Measurements from ENCODE around the gene GATA6. TPM values are rescaled to one million over a fixed set of nuclear protein-coding genes. Genes with fewer than 3 reads are reported as not detected.

Gene GATA6
- total RNA-seq, 2 donors from 2014 or later: 106 to 158 TPM

DNA sequence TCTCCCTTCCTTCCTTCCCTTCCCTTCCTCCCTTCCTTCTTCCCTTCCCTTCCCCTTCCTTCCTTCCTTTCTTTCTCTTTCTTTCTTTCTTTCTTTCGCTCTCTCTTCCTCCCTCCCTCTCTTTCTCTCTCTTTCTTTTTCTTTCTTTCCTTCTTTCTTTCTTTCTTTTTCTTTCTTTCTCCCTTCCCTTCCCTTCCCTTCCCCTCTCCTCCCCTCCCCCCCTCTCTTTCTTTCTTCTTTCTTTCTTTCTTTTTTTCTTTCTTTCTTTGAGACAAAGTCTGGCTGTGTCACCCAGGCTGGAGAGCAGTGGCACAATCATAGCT, 34.8 kb downstream of the GATA6 start:
- Mint-ChIP-seq H3K4me1 (peaks cover 30% of the 10 kb centered on the region), H3K9me3 (no peaks in the 10 kb centered on the region), H3K27ac (peak overlapping the region; percentile 71), H3K27me3 (ENCODE audit: insufficient read depth) (peaks cover 12% of the 10 kb centered on the region), H3K4me3 (no peak overlapping the region), H3K36me3 (ENCODE audit: low read depth) (peaks cover 40% of the 10 kb centered on the region)
- WGBS, 2 experiments (ENCODE audit: insufficient coverage in 1 of 2, insufficient read length in 1 of 2): 86 to 100% methylated on average over 1 of the region's 1 CpG
- Histone ChIP-seq H3K4me1 (ENCODE audit: control insufficient read depth, insufficient read depth, low read length) (peaks cover 3% of the 10 kb centered on the region), H3K9ac (ENCODE audit: extremely low read depth, low read length, poor library complexity, severe bottlenecking) (no peak overlapping the region), H3K36me3 (ENCODE audit: control insufficient read depth, insufficient read depth, low read length) (peaks cover 44% of the 10 kb centered on the region), H3K27ac (ENCODE audit: low read depth, low read length) (no peak overlapping the region), H3K27me3 (ENCODE audit: control insufficient read depth, insufficient read depth, low read length, poor library complexity, severe bottlenecking) (no peaks in the 10 kb centered on the region), H3K4me3 (ENCODE audit: low read length) (no peak overlapping the region), H3K9me3 (ENCODE audit: control insufficient read depth, low read length) (no peaks in the 10 kb centered on the region)
- DNase-seq: no peak
- TF ChIP-seq, protein P1, sequence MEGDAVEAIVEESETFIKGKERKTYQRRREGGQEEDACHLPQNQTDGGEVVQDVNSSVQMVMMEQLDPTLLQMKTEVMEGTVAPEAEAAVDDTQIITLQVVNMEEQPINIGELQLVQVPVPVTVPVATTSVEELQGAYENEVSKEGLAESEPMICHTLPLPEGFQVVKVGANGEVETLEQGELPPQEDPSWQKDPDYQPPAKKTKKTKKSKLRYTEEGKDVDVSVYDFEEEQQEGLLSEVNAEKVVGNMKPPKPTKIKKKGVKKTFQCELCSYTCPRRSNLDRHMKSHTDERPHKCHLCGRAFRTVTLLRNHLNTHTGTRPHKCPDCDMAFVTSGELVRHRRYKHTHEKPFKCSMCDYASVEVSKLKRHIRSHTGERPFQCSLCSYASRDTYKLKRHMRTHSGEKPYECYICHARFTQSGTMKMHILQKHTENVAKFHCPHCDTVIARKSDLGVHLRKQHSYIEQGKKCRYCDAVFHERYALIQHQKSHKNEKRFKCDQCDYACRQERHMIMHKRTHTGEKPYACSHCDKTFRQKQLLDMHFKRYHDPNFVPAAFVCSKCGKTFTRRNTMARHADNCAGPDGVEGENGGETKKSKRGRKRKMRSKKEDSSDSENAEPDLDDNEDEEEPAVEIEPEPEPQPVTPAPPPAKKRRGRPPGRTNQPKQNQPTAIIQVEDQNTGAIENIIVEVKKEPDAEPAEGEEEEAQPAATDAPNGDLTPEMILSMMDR (conservative IDR thresholded peaks at IDR 0.05): no peak

DNA sequence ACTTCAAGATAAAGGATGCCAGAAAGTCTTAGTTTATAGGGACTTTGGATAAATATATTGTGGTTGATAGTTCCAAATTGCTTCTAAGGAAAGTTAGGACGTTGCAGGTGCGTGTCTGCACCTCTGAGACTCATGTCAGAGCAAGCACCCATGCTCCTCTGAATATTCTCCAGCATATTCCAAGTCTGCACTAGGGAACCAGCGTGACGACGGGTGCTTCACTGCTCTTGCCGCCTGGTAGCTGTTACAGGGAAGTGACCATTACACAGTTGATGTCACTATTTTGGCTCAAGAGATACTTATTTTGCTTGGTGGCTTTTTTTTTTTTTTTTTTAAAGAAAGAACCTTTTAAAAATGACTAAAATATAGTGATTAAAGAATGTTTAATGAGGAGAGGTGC, 35.6 kb downstream of the GATA6 start:
- Mint-ChIP-seq H3K4me3 (no peak overlapping the region), H3K27ac (peak overlapping the region; percentile 71), H3K4me1 (peaks cover 27% of the 10 kb centered on the region), H3K36me3 (ENCODE audit: low read depth) (peaks cover 32% of the 10 kb centered on the region), H3K9me3 (no peaks in the 10 kb centered on the region), H3K27me3 (ENCODE audit: insufficient read depth) (peaks cover 12% of the 10 kb centered on the region)
- DNase-seq: no peak
- no peak overlapping the region for H3K4me3 ChIP-seq (ENCODE audit: low read length)
- 81 to 93% methylated on average over 5 to 6 of the region's 6 CpGs for WGBS, 2 experiments (ENCODE audit: insufficient coverage in 1 of 2, insufficient read length in 1 of 2)
- no peaks in the 10 kb centered on the region for H3K27me3 ChIP-seq (ENCODE audit: control insufficient read depth, insufficient read depth, low read length, poor library complexity, severe bottlenecking)
- H3K4me1 ChIP-seq (ENCODE audit: control insufficient read depth, insufficient read depth, low read length): peaks cover 3% of the 10 kb centered on the region
- H3K36me3 ChIP-seq (ENCODE audit: control insufficient read depth, insufficient read depth, low read length): peaks cover 37% of the 10 kb centered on the region
- H3K9ac ChIP-seq (ENCODE audit: extremely low read depth, low read length, poor library complexity, severe bottlenecking): no peak overlapping the region
- H3K9me3 ChIP-seq (ENCODE audit: control insufficient read depth, low read length): no peaks in the 10 kb centered on the region
- TF ChIP-seq, protein P1 (conservative IDR thresholded peaks at IDR 0.05): no peak
- no peak overlapping the region for H3K27ac ChIP-seq (ENCODE audit: low read depth, low read length)

DNA sequence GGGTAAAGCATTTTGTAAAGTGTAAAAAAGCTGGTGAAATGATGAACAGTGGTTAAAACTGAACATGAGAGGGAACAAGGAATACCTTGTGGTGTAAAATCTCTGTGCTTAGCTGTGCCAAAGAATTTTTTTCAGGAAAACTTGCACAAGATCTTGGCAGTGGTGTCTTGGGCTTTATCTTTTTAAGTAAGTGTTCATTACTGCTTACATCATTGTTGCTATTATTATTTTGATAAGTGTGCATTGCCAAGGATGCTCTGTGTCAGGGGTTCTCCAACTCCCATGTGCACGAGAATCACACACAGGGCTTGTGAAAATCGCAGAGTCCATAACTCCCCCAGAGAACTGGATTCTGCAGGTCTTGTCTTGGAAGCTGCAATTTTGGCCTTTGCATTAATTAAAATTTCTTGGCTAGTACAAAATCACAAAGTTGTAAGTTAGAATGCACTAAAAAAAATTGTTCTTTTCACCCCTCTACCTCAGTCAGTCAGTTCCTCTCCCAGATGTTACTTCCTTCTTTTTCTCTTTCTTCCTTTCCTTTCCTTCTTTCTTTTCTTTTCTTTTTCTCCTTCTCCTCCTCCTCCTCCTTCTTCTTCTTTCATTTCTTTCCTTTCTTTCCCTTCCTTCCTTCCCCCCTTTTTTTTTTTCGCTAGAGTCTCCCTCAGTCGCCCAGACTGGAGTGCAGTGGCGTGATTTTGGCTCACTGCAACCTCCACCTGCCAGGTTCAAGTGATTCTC, 37.8 kb downstream of the GATA6 start:
- Histone ChIP-seq H3K36me3 (ENCODE audit: control insufficient read depth, insufficient read depth, low read length) (peaks cover 15% of the 10 kb centered on the region), H3K27me3 (ENCODE audit: control insufficient read depth, insufficient read depth, low read length, poor library complexity, severe bottlenecking) (no peaks in the 10 kb centered on the region), H3K9ac (ENCODE audit: extremely low read depth, low read length, poor library complexity, severe bottlenecking) (no peak overlapping the region), H3K27ac (ENCODE audit: low read depth, low read length) (no peak overlapping the region), H3K4me1 (ENCODE audit: control insufficient read depth, insufficient read depth, low read length) (no peaks in the 10 kb centered on the region), H3K9me3 (ENCODE audit: control insufficient read depth, low read length) (no peaks in the 10 kb centered on the region), H3K4me3 (ENCODE audit: low read length) (no peak overlapping the region)
- Mint-ChIP-seq H3K4me1 (peaks cover 15% of the 10 kb centered on the region), H3K27me3 (ENCODE audit: insufficient read depth) (peaks cover 18% of the 10 kb centered on the region), H3K36me3 (ENCODE audit: low read depth) (peaks cover 13% of the 10 kb centered on the region), H3K27ac (no peak overlapping the region), H3K9me3 (no peaks in the 10 kb centered on the region), H3K4me3 (no peak overlapping the region)
- WGBS, 2 experiments (ENCODE audit: insufficient coverage in 1 of 2, insufficient read length in 1 of 2): 86 to 93% methylated on average over 3 to 5 of the region's 5 CpGs
- TF ChIP-seq, protein P1 (conservative IDR thresholded peaks at IDR 0.05): no peak
- no peak for DNase-seq

All from endodermal cell (in vitro differentiated cells).